HG02870 (cell line): Measurements from ENCODE around the gene RNF32.
"Not testable (repeated sequence)": the region's sequence is repeated elsewhere in the genome, so short reads cannot be mapped to it uniquely, and the experiment has no call there.

Experiments used
- ATAC-seq: cut with Tn5 transposase; IDR thresholded peaks from one replicate; pipeline ENCODE4 v1.9.1; 2021; ENCODE audit warnings: mild to moderate bottlenecking, moderate library complexity; ENCODE audit not compliant: unreplicated experiment

Gene RNF32

GRCh38 chr7:156614434-156615264 is 25.9 kb upstream of the RNF32 start:
- no peak for ATAC-seq

- ATAC-seq = no peak
Observed at GRCh38 chr7:156616269-156617202, 24.0 kb upstream of the RNF32 start.

- ATAC-seq = no peak
Observed at GRCh38 chr7:156617215-156617614, 23.4 kb upstream of the RNF32 start.

- no peak for ATAC-seq
Observed at GRCh38 chr7:156618078-156618779, 22.3 kb upstream of the RNF32 start.

- ATAC-seq = no peak
Observed at GRCh38 chr7:156618780-156619367, 21.7 kb upstream of the RNF32 start.

- ATAC-seq = not testable (repeated sequence)
Observed at GRCh38 chr7:156619488-156620290, 20.9 kb upstream of the RNF32 start.

- ATAC-seq = no peak
Observed at GRCh38 chr7:156620291-156620675, 20.3 kb upstream of the RNF32 start.

- ATAC-seq = no peak
Observed at GRCh38 chr7:156621652-156622051, 18.9 kb upstream of the RNF32 start.

- ATAC-seq = no peak
Observed at GRCh38 chr7:156625580-156625979, 15.0 kb upstream of the RNF32 start.

GRCh38 chr7:156626220-156626895 is 14.2 kb upstream of the RNF32 start:
- ATAC-seq = no peak

- ATAC-seq = no peak
Observed at GRCh38 chr7:156628562-156628961, 12.0 kb upstream of the RNF32 start.

- no peak for ATAC-seq
Observed at GRCh38 chr7:156629873-156630272, 10.7 kb upstream of the RNF32 start.

GRCh38 chr7:156634117-156634516 is 6.5 kb upstream of the RNF32 start:
- ATAC-seq = no peak

GRCh38 chr7:156635529-156636385 is 4.8 kb upstream of the RNF32 start:
- ATAC-seq = no peak

GRCh38 chr7:156637093-156637492 is 3.5 kb upstream of the RNF32 start:
- ATAC-seq = not testable (repeated sequence)

- no peak for ATAC-seq
Observed at GRCh38 chr7:156638443-156639077, 2.0 kb upstream of the RNF32 start.

GRCh38 chr7:156639426-156640256 is 933 bp upstream of the RNF32 start:
- ATAC-seq = no peak
